Neutrophil (primary cell): Measurements from ENCODE around the gene POLG.
A peak's percentile ranks its signal among the peaks of the same experiment; 100 is the strongest.

Experiments
- H3K27ac ChIP-seq: fragments of 200-600 bp; sonication (generic); 2 replicates; pipeline ENCODE4 v1.5.1; 2016; ENCODE audit warnings: mild to moderate bottlenecking, moderate library complexity
- H3K27me3 ChIP-seq: fragments of 200-600 bp; sonication (generic); 2 replicates; pipeline ENCODE4 v1.6.0; 2016; ENCODE audit warnings: mild to moderate bottlenecking
- H3K36me3 ChIP-seq: fragments of 200-600 bp; sonication (generic); 2 replicates; pipeline ENCODE4 v1.5.1; 2017
- H3K4me1 ChIP-seq, 2 experiments: fragments of 200-600 bp in 1 of 2; sonication (generic) in 1 of 2; 1 replicate in 1 of 2; 2 replicates in 1 of 2; pipeline versions ENCODE4 v1.5.1 to v1.6.1; 2013 to 2016; ENCODE audit warnings: low read depth in 1 of 2, low read length in 1 of 2, mild to moderate bottlenecking in 1 of 2, moderate library complexity in 1 of 2; ENCODE audit not compliant: control insufficient read depth in 1 of 2, insufficient read depth in 1 of 2
- H3K4me3 ChIP-seq, 2 experiments: fragments of 200-600 bp in 1 of 2; sonication (generic) in 1 of 2; 1 replicate in 1 of 2; 2 replicates in 1 of 2; pipeline ENCODE4 v1.5.1; 2013 to 2016; ENCODE audit warnings: low read depth in 1 of 2, low read length in 1 of 2, mild to moderate bottlenecking in 1 of 2, moderate library complexity in 1 of 2
- H3K9me3 ChIP-seq: fragments of 200-600 bp; sonication (generic); 2 replicates; pipeline ENCODE4 v1.5.1; 2016
- CTCF ChIP-seq: fragments of 200-600 bp; sonication (generic); IDR thresholded peaks from 2 replicates; pipeline ENCODE4 v1.5.1; 2016; ENCODE audit warnings: antibody characterized with exemption

POLG gene

GRCh38 chr15:89342840-89343239 lies 8.2 kb upstream of the POLG start:
- H3K27ac ChIP-seq, result no peak overlapping the region
- no peak for TF ChIP-seq CTCF
- no peaks in the 10 kb centered on the region for H3K4me1 ChIP-seq
- peaks cover 85% of the 10 kb centered on the region for H3K27me3 ChIP-seq
- no peak overlapping the region for H3K4me3 ChIP-seq
- H3K9me3 ChIP-seq, result no peaks in the 10 kb centered on the region
- H3K36me3 ChIP-seq, result no peaks in the 10 kb centered on the region

DNA sequence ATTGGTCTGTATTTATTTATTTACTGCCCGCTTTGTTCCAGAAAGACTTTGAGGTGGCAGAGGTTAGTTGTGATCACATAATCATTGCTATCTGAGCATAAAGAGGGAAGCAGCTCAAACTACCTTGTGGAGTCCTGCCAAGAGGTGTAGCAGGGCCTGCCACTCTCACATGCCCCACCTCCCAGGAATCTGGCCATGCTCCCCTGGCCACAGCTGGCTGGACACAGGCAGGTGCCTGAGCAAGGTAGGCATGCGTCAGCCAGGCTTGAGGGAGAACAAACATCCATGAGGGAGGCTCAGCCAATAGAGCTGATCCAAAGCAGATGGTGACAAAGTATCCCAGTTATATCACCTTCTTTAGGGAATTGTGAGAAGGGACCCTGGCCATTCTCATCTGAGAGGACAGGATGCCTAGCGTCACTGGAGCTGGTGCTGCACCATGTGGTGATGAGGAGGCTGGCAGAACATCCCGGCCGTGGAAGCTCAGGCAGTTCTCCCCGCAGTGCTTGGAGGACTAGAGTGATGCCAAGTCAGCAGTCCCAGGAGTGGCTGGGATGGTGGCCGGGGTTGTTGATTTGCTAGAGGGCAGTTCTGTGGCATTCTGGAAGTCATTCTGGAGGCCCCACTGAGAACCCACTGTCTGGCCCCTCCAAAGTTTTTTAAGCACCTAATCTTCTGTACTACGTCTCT lies 6.8 kb upstream of the POLG start:
- no peaks in the 10 kb centered on the region for H3K9me3 ChIP-seq
- no peaks in the 10 kb centered on the region for H3K4me1 ChIP-seq
- H3K27me3 ChIP-seq, result peaks cover 87% of the 10 kb centered on the region
- H3K4me3 ChIP-seq, result no peak overlapping the region
- H3K27ac ChIP-seq, result no peak overlapping the region
- no peaks in the 10 kb centered on the region for H3K36me3 ChIP-seq
- no peak for TF ChIP-seq CTCF

- H3K9me3 ChIP-seq, result no peaks in the 10 kb centered on the region
- H3K27me3 ChIP-seq, result peaks cover 87% of the 10 kb centered on the region
- no peaks in the 10 kb centered on the region for H3K36me3 ChIP-seq
- peaks cover 0 to 2% of the 10 kb centered on the region in 2 experiments for H3K4me1 ChIP-seq
- H3K4me3 ChIP-seq, result no peak overlapping the region
- TF ChIP-seq CTCF, result no peak
- no peak overlapping the region for H3K27ac ChIP-seq
Measured at GRCh38 chr15:89340573-89340972, 5.9 kb upstream of the POLG start.

GRCh38 chr15:89338036-89338435 lies 3.4 kb upstream of the POLG start:
- Histone ChIP-seq H3K4me3 (no peak overlapping the region), H3K4me1 (peaks cover 7 to 20% of the 10 kb centered on the region in 2 experiments), H3K27ac (no peak overlapping the region), H3K27me3 (peaks cover 76% of the 10 kb centered on the region), H3K9me3 (no peaks in the 10 kb centered on the region), H3K36me3 (peaks cover 7% of the 10 kb centered on the region)
- TF ChIP-seq CTCF, result no peak

DNA sequence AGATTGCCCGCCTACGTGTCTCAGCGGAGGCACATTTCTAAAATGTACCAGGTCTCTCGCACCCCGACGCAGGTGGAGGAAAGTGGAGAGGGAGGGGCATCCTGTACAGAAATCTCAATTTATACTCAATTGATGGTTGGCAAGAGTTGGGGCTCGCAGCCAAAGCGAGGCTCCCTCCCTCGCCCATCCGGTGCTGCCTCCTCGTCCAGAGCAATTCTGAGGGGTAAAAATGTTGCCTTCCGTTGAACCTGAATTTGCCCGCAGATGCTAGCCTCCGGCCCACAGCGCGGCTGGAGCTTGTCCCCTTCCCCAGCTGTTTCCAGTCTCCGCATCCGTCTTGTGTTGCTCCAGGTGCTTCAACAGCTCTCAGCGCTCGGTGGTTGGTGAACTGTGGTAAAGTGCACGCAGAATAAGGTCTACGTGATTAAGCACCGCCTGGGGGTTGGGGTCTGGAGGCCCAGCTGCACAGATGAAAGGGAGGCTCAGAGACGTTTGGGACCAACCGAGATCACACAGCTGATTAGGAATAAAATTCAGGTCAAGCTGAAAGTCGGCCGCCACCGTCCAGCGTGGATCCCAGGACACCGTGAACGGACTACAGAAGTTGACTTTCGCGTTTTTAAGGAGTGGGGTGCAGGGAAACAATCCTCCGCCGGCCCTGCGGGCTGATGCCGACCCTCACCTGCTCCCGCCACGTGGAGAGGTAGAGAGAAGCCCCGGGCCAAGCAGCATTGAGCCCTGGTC lies 846 bp upstream of the POLG start:
- no peak for TF ChIP-seq CTCF
- Histone ChIP-seq H3K36me3 (peaks cover 31% of the 10 kb centered on the region), H3K27ac (peak overlapping the region; percentile 96), H3K4me3 (peak overlapping the region; percentile 76 to 82), H3K4me1 (peaks cover 12 to 25% of the 10 kb centered on the region in 2 experiments), H3K27me3 (peaks cover 53% of the 10 kb centered on the region), H3K9me3 (no peaks in the 10 kb centered on the region)
